Measurements from ENCODE around the gene TNFRSF8.

TNFRSF8 gene

DNA sequence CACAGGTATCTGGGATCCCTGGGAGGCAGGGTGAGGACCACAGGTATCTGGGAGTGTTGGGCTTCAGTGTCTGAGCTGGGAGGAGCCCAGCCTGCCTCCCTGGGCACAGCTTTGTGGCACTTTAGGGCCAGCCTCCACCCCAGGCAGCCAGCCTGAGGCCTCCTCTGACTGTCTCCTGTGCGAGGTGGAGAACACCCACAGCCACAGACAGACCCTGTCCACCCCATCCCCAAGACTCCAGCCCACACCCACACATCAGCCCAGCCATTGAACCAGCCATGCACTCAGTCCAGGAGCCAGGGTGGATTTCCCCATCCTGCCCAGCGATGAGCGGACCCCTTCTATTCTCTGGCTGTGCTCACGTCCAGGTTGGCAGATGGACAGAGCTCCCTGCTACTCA is 81.9 kb downstream of the TNFRSF8 start:
- DNase-seq, result no peak

DNA sequence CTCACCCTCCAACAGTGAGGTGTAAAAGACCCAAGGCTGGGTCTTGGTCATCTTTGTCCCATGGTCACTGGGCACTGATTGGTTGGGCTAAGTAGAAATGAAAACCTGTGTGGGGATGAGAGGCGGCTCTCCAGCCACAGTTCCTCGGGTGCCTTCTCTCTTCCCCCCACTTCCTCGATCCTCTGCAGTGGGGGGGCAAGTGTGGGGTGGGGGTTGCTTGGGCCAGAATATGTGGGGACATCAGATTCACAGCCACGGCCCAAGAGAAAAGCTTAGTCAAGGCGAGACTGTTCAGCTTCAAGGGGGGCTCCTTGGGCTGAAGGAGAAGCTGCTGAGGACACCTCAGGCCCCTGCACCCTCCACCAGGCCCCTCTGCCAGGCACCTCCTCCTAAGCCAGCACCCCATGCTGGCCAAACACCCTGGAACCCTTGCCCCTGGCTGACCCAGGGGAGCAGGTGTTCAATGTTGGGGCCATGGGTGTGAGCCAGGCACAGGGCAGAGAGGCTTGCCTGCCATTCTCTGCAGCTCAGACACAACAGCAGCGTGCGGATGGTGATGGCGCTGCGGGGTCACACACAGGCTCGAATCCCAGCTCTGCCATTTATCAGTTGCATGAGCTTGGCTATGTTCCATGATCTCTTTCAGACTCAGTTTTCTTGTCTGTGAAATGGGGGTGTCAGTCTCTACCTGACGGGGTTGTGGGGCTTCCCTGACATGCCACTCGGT is 82.7 kb downstream of the TNFRSF8 start:
- no peak for DNase-seq

DNA sequence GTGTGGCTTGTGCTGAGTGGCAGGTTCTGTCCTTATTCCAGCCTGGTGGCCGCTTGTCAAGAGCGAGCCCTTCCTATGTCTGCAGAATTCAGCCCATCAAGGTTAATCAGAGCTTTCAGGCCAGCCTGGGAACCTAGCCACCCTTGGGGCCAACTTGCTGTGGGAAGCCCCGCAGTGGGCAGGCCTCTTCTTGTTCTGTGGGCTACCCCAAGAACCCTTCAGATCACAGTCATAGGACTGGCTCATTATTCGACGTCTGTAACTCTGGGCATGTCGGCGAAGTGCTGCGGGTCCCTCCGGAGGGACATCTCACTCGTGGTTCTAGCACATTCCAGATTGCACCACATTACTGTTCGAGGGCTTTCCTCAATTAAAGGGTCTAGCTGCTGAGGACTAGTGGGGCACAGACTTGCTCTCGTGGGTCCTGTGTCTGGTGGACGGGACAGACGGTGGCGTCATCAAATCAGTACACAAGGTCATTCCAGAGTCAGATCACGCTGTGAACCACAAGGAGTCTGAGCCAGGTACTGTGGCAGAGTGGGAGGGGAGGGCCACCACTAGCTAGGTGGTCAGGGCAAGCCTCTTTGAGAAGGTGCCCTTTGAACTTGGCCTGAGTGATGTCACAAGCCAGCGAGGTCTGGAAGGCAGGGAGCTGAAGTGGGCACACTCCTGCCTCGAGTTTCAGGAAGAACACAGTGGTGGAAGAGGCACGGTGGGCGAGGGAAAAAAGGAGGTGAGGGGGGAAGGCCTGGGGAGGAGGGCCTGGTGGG is 83.4 kb downstream of the TNFRSF8 start:
- no peak for DNase-seq

DNA sequence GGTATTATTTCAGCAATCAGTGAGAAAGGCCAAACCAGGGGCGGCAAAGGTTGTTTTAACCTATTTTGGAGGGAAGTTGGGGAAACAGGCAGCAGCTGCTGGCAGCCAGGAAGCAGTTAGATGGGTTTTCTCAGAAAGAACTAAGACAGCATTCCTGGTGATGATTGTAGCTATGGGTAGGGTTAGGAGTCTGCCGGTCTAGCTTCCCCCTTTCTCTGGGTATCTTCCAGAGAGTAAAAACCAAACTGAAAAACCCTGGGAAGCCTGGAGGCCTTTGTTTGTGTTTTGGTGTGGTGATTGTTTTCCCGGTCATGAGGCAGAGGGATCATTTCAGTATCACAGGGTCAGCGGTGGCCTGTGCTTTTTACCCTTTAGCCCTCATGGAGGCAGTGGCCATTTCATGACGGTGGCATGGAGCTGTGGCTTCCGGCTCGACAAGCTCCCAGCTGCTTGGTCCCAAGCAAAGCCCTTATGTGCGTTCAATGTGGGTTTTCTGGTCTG is 84.1 kb downstream of the TNFRSF8 start:
- no peak for DNase-seq

DNA sequence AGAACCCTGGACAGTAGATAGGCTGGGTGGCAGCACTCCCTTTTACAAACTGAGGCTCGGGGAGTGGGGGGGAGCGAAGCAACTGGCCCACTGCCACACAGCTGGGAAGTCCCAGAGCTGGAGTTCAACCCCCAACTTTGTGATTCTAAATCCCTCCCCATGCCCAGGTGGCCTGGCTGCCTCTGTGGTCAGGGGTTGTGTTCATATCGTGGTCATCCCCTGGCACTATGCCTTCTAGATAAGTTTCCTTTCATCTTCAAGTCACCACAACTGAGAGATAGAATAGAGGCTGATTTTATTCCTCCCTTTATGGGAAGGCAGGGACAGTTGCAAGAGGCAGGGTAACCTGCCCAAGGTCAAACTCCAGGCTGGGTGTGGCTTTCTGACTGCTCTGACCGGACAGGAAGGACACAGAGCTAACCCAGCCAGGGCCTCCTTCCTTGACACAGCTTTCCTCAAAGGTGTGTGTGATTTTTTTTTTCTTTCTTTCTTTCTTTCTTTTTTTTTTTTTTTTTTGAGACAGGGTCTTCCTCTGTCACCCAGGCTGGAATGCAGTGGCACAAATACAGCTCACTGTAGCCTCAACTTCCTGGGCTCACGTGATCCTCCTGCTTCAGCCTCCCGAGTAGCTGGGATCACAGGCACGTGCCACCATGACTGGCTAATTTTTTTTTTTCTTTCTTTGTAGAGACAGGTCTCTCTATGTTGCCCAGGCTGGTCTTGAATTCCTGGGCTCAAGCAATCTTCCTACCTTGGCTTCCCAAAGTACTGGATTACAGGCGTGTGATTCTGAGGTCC is 85.3 kb downstream of the TNFRSF8 start:
- no peak for DNase-seq

DNA sequence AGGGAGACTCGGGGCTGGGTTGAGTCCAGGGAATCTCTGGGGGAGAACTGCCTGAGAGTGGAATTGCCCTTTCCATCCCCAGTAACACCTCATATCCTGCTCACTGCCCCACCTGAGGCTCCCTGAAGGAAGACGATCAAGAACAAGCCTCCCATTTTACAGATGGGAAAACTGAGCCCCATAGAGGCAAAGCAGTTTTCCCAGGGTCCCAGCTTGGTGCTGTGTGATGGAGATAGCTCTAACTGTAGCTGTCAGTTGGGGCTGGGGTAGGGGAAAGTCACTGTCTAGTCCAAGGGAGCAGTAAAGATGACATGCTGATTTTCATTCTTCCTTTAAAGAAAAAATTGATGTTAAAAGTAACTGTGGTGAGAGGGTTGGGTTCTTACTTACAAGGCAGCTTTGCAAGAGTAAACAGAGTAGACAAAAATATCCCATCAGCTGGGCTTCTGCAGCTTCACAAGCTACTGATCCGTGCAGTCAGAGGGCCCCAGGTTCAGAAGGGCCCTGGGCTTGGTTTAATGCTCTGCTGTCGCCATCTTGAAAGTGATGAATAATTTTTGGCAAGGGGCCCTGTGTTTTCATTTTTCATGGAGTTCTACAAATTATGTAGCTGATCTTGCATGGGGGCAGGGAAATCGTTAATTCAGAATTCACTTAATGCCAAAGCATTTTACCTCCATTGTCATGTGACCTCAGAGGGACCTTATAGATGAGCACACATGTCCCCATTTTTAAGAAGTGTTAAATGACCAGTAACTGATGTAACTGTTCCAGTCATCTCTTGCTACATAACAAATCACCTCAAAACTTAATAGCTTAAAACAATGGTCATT is 86.1 kb downstream of the TNFRSF8 start:
- no peak for DNase-seq

DNA sequence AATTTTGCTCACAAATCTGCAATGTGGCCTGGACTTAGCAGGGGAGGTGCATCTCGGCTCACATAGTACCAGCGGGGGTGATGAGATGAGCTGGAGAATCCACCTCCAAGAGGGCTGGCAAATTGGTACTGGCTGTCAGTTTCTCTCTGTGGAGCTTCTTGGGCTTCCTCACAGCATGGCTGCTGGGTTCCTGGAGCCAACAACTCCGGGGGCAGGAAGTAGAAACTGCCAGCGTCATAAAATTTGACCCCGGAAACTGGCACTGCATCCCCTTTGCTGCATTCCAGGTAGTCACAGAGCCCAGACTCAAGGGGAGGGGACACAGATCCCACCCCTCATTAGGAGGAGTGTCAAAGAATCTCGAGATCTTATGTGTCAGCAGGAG is 86.7 kb downstream of the TNFRSF8 start:
- no peak for DNase-seq

DNA sequence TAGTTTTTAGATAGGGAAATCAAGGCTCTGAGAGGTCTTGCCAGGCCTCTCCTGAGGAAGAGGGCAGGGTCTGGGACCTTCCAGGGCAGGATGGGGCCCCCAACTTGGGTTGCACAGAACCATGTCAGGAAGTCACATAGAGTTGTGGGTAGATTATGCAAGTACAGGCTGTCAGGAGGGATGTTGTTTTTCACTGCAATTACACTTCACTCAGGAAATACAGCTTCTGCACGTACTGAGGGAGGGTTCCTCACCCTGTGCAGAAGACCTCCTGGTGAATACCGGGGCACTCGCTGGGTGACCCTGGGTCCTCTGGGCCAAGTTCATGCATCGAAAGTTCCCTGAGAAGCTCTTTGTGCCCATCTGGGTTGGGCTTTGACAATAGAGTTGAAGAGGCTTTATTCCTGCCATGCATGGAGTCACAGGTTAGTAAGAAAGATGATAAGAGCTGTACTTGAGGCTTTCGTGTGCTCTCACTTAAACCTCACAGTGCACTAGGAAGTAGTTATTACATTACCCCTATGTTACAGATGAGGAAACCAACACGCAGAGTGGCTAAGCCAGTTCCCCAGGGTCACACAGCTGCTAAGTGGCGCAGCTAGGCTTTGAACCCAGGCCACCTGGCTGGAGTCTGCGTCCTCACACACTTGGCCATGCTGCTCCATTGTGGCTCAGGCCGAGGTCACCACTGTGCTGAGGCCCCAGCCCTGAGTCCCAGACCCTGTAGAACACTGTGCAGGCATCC is 87.5 kb downstream of the TNFRSF8 start:
- DNase-seq, result no peak

DNA sequence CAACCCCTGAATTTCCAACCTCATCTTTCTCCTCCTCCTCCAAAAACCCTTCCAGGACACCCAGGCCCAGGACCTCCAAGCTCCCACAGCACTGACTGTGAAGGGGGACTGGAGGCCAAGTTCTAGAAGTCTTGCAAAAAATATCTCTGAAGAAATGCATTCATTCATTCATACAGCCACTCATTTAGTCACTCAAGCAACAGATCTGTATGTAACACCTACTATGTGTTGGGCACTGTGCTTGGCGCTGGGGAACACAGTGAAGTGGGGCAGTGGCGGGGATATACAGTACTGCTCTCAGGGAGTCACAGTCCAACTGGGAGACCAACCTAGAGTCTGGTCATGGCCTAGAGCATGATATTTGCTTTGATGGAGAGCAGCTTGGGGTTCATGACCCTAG is 88.4 kb downstream of the TNFRSF8 start:
- DNase-seq, result no peak

DNA sequence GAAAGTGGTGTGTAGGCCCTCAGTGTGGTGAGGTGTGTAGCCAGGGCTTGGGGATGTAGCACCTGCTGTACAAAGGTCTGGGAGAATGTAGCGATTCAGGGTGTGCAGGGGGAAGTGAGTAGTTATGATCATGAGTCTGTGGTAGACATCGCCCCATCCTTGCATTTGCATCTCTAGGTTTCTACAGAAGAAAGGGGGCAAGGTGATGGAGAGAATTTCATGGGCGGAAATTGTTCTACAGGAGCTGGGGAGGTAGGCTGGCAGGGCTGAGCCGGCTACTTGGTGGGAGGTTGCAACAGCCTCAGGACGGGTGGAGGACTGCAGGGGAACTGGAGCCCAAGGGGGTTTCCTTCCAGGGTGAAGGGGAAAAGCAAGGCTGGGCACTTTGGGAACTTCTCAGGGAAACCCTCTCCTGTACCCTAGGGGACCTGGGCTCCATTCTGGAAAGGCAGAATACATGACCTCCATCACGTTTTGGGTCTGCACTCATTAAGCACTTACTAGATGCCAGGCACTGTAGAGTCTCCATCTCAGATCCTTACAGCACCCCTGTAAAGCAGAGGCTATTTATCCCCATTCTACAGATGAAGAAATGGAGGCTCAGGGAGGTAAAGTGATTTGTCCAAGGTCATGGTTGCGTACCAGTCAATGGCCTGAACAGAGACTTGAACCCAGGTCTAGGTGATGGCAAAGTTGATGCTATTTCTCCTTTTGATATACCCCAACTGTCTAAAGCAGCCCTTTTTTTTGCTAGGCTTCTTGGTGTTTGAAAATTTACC is 89.2 kb downstream of the TNFRSF8 start:
- no peak for DNase-seq

DNA sequence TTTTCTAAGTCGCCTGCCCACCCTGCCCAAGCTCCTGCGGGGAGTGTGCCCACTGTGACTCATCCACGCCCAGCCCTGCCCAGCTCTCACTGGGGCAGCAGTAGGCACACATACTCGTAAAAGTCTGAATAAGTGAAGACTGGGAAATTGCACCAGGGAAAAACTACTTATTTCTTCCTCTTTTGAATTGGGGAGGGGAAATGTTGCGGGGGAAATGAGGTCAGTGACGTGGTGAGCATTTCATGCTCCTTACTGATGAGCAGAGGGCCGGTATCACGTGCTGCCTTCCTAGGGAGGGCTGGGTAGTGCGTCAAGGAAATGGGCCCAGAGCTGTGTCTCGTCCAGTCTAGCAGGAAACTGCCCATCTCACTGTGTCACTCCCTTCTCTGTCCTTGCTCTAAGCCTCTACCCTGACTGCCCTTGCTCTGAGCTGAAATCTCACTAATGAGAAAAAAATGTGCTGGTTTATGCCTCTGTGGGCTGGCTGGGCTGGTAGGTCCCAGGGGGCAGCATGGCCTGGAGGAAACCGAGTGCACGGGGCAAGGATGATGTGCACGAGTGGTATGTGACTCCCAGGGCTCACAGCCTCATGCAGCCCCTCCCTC is 90.2 kb downstream of the TNFRSF8 start:
- no peak for DNase-seq

DNA sequence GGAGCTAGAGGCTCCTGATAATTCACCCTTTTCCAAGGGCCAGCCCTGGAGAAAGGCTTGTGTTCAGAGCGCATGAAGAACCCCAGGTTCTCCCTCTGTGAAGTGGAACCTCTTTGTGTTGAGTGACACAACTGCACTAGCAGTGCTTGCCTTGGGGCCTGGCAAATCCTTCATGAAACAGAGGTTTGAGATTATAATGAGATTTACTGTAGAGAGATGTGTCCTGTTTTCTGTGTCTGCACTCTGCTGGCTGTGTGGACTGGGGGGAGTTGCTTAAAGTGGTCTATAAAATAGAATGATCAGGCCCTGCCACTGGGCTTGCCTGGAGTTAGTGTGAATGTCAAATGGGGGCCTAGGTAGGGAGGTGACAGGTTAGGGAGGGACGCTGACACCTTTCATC is 92.2 kb downstream of the TNFRSF8 start:
- no peak for DNase-seq

DNA sequence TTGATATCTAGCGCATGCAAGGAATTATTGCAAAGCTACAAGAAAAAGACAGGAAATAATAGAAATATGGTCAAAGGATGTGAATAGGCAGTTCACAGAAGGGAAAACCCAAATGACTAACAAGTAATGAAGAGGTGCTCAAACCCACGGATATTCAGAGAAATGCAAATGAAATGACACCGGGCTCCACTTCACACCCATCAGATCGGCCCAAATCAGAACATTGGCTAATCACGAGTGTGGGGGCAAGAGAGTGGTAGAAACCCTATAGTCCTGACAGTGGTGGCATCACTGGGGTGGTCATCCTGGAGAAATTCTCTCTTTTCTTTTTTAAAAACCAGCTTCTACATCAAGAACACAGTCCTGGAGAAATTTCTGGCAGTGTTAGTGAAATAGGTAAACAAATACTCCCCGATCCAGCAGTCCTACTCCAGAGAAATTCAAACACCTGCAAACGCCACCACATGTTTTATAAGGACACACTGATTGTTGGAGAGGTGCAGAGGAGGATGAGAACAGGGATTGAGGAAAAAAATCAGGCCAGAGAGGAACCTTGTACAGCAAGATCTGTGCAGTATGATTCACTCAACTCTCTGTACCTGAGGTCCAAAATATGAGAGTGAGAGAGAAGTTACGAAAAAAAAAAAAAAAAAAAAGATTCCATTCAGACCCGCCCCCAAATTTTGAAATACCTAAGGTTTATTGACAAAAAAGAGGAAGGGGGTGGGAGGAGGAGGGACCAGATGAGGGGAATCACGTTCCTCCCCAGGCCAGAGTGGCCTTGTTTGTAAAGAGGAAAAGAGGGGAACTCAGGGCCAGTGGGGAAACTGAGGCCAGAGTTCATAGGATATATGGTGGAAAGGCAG is 94.5 kb downstream of the TNFRSF8 start:
- no peak for DNase-seq

DNA sequence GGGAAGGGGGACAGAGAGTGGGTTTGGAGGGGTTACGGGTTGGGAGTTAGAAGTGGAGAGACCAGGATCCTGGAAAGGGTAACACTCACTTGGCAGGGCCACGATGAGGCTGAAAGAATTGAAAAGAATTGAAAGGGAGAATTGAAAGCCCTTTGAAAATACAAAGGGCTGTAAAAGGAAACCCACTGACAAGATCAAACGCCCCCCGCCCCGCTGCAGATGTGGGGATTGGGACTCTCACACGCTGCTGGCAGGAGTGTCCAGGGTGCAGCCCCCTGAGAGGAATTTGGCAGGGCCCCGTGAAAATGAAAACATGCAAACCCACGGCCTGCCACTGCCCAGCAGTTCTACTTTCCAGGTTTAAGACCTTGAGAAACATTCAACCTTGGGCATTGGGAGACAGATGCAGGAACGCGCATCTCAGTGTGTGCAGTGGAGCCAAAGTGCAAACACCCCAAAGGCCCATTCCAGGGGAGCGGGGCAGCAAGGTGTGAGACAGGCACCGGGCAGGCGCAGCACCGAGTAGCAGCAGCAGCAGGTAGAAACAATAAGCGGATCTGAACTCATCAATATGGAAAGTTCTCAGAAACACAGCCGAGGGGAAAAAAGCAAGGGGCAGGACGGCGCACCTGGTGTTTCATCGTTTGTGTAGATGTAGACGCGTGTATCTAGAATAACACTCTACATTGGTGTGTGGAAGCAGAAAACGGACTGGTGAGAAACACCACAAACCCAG is 95.4 kb downstream of the TNFRSF8 start:
- DNase-seq, result no peak

DNA sequence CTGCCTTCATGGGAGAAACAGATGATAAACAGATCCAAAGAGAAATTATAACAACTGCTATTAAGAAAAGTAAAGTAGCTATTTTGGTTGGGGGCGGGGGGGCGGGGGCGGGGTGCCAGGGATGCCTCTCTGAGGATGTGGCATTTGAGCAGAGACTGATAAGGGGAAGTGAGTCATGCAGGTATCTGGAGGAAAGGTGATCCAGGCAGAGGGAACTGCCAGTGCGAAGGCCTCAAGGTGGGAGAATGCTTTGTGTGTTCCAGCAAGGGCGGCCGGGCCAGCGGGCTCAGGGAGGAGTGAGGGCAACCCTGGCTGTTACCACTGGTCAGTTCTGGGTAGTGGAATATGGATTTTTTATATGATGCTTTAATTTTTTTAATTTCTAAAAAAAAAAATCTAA is 96.7 kb downstream of the TNFRSF8 start:
- no peak for DNase-seq

DNA sequence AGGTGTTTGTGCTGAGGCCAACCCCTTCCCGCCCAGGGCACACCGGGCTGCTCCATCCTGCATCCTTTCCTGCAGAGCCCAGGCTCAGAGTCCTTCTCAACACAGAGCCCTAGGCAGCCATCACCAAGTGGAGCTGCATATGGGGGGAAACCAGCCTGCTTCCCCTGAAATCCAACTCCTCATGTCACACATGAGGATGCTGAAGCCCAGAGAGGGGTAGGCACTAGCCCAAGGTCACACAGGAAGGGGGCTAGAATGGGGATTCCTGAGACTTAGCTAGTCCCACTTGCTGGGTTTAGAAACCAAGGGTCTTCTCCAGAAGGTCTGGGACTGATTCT is 98.2 kb downstream of the TNFRSF8 start:
- DNase-seq, result no peak

DNA sequence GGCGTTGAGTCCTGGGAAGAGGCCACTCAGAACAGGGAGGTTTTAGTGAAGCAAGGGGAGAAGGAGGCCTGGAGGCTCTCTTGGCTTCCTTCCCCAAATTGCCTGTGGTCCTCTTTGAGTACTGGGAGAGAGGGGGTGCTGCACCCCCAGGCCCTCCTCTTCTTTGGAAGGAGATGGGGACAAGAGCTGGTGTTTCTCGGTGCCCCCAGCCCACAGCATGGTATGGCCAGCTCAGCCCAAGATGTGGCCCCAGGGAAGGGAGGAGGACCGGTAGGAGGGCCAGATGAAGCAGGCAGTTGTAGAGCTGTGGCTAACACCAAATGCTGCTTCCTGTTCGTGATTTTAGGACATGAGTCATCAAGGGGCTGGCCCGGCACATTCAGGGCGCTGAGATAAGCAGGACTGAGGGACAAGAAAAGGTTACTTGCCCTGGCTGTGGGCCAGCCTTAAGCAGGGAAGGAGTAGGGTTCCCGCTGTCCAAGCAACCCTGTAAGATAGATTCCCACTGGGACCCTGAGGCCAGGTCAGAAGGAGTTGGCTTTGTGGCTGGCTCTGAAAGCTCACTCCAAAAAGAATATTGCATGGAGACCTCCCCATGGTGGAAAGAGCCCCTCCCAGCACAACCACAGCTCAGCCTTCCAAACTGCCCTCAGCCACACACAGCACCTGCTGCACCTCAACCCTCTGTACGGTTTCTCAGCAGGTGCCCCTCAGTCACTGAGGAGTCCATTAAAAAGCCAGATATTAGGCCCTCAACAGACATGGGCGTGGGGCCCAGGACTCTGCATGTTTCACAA is 98.8 kb downstream of the TNFRSF8 start:
- DNase-seq, result no peak

Data from activated gamma-delta T cell (primary cell).